NCI-H1417 treated with DMSO at 0.1 percent for 48 hours (cell line): Measurements from ENCODE around the gene METTL1.

Source experiments
- DNase-seq: peaks from one replicate; lab custom pipeline; 2025; lab: John Stamatoyannopoulos, UW

The METTL1 gene

GRCh38 chr12:57753756-57754337 lies 18.1 kb downstream of the METTL1 start:
- DNase-seq: no peak

DNA sequence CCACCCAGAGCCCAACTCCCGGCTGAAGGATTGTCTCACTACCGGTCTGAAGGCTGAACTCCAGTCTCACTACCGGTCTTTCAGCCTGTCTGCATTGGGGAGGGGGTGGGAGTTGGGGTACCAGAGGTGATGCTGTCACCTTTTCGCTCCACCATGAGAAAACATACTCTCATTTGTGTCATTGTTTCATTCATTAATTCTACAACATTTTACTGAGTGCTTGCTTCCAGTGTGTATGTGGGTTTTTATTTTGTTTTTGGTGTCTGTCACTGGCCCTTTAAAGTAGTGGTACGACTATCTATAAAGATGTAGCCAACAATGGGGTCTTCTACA lies 19.3 kb downstream of the METTL1 start:
- no peak for DNase-seq

DNA sequence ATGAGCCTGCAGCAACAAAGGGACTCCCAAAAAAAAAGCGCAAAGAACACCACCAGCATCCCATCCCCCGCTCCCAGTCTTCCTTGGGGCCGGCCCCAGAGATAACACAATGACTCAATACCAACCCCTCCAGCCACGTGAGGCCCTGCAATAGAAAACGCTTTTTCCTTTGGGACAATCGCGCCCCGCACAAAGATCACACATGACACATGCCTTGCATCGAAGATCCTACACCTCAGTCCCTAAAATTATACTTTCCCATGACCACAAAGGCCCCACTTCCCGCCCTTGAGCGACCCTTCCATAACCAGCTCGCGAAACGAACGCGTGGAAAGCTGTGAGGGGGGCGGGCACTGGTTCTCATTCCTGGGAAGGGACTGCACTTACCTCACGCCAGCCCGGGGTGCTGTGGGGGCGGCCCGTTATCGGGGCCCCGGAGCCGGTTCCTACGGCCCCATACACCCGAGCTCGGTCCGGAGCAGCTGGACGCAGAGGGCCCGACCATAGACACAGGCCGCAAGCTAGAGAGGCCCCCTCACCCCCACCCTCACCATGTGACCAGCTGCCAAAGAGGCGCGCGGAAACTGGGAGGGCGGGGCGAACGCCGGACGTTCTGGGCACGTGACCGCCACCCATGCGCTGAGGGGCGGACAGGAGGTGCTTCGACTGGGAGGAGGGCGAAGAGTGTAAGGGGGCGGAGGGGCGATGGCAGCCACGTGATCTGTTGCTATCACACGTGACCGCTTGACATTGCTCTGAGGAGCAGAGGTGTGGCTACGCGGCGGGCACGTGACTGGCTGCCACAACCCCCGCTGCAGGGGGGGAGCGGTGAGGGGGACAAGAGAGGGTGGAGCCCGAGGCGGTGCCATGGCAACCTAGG lies 19.9 kb downstream of the METTL1 start, which contains the start of gene CDK4:
Gene CDK4, minus strand, starts transcription at position 523 of the 880 bp plus-strand sequence. CDS start 593 bp downstream, outside the sequence.
- peak; percentile 98 for DNase-seq

- no peak for DNase-seq
These were observed 20.5 kb downstream of the METTL1 start for GRCh38 chr12:57751432-57751787.

DNA sequence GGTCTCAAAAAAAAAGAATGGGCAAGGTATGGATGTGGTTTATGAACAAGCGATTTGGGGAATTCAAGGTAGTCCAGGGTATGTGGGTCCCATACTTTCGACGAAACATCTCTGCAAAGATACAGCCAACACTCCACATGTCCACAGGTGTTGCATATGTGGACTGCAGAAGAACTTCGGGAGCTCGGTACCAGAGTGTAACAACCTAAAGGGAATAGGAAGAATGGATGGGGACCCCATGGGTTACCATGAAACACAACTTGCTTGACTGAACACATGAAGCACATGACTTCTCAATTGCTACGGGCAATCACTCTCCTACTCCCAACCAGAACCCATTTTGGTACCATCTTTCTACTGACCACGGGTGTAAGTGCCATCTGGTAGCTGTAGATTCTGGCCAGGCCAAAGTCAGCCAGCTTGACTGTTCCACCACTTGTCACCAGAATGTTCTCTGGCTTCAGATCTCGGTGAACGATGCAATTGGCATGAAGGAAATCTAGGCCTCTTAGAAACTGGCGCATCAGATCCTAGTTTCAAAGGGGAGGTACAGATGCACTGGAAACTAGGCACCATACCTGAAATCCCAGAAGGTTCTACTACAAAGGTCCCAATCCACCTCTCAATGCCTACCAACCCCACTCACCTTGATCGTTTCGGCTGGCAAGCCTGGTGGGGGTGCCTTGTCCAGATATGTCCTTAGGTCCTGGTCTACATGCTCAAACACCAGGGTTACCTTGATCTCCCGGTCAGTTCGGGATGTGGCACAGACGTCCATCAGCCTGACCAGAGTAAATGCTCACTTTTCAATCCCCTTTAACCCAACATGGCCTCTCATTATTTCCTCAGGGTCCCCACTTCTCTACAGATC lies 21.1 kb downstream of the METTL1 start:
- no peak for DNase-seq

GRCh38 chr12:57749061-57749460 lies 22.8 kb downstream of the METTL1 start:
- DNase-seq: no peak

DNA sequence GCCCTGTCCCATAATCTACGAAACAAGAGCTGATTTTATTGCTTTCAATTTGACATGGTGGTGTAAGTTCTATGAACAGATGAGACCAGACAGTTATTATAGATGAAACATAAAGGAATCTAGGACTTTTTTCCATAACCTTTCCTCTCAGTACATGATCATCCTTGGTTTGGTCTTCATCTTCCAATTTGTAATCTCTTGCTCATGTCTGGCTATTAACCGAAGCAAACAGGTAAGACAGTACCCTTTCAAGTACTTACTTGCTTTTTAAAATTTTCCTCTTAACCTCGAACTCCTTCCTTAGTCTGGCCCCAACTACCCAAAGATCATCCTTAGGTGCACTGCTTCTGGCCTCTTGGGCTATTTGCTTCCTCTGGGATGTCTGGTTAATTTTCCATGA lies 25.9 kb downstream of the METTL1 start:
- no peak for DNase-seq

GRCh38 chr12:57745485-57745881 lies 26.4 kb downstream of the METTL1 start:
- no peak for DNase-seq

DNA sequence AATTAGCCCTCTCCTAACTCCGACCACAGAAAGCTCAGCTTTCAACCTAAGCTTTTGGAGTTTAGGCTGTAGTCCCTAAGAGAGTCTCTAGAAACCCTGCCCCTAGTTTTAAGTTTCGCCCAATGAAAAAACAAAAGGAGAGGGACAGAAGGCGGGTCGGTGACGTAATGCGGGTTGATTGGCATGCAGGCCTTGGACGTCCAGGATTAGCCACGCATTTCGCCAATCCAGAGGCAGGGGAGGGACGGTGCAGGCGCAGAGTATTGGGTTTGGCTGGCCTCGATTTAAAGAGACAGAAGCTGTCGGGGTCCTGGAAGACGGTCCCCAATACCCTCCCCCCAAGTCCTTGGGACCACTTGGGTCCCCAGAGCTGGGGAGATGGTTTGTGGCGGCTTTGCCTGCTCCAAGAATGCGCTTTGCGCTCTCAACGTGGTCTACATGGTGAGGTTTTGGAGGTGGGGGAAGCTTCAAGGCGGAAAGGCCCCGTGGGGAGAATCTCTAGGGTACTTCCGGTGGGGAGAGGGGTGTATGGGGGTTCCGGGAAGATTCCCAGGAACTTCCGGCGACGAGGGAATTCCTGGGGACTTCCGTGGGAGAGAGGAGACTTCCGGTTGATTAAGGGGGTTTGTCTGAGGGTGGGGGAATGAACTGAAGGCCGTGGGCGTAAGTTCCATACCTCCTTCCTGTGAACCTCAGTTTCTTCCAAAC lies 27.0 kb downstream of the METTL1 start, which contains the start of gene TSPAN31:
Gene TSPAN31, plus strand, starts transcription at position 263 of the 708 bp plus-strand sequence. Its CDS starts 116 bp downstream, at position 379.
- DNase-seq: peak; percentile 95

DNA sequence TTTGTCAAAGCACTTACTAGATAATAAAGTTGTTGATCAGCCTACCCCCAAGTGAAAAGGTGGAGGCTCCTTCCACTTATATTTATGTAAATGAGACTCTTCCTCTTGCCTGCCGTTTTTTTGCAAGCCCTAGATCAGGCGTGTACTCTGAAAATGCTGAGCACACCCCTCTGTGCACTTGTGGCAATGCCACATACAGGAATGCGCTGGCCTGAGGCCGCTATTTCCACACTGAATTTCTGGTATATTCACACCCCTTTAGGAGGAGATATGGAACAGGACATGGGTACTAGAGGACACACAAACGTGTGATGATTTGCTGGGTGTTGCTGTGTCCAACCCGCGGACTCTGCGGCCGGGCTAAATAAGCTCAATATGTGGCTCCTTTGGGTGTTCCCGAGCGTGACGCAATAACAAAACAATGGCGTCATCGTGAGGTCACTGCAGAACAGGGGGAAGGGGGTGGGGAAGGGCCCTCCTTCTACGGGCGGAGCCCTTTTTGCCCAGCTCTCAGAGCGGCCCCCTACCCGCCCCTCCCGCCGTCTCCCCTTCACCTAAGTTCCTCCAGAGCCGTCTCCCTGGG lies 27.6 kb downstream of the METTL1 start:
- no peak for DNase-seq

GRCh38 chr12:57743769-57744168 lies 28.1 kb downstream of the METTL1 start:
- DNase-seq: no peak

- no peak for DNase-seq
These were observed 29.8 kb downstream of the METTL1 start for GRCh38 chr12:57741844-57742738.

- no peak for DNase-seq
These were observed 30.5 kb downstream of the METTL1 start for GRCh38 chr12:57741413-57741789.

DNA sequence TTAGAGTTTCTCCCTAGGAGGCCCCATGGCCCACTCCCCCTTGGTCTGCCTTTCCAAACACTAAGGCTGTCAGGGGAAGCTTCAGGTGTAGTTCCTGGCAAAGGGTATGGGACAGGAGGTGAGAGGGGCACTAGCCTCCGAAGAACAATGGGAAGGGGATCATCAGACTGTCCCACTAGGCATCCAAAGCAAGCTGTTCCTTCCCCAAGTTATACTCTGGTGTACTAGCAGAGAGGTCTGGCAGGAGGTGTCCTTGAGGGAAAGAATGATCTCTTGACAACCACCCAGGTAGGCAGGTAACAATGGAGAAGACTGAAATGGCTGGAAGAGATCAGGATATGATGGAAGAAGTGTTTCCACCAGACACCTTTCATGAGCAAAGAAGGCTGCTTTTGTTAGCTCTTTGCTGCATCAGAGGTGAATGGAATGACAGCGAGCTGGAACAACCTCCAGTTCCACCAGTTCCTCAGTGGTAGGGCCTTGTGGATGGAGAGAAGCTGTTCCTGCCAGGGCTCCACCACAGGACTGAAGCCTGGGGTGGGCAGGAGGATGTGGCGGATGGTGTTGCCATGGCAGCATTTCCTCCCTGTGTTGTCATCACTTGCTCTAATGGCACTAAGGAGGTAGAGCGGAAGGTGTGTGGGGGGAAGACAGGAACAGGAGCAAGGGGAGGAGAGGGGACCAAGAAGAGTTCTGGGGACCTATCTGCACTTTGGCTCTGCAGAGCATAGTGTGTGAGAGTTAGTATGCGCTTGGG lies 31.1 kb downstream of the METTL1 start:
- DNase-seq: no peak

DNA sequence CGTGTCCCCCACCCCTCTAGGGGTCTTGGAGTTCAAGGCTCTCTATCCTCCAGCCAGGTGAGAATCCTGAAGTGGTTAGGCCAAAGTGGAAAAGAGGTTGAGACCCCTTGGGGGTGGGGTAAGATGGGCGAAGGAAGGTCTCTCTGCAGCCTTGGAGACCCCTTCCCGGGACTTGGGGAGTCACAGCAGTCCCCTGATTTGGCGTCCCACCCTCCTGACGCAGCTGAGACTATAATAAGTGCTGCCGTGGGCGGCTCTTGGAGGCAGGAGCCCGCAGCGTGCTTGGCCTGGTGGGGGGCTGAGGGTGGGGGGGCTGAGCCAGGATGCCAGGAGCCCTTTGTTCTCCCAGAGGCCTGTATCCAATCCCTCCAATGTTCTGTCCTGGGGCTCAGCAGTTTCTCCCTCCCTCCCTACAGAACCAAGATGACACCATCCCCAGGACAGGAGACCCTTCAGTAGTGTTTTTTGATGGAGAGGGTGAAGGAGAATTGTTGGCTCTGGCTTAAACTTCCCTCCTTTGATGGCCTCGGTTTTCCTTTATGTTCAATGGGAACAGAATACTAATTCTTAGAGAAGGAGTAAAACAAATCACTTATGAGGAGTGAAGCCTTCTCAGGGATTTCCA lies 31.9 kb downstream of the METTL1 start:
- no peak for DNase-seq

DNA sequence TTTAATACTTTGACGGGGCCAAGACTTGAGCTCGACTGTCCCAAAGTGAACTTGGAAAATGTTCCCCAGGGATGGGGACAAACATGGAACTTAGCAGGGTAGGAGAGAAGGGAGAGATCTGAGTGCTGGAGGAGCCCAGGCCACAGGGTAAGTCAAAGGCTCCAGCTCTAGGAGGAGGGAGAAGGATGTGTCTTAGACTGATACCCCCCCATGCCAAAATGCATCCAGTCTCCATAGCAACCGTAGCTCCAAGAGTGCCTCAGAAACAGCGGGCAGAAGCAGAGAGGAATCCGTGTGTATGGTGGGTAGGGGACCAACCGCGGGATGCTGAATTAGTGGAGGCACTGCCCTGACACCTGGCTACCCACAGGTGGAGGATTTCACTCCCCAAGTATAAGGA lies 32.5 kb downstream of the METTL1 start:
- DNase-seq: no peak

DNA sequence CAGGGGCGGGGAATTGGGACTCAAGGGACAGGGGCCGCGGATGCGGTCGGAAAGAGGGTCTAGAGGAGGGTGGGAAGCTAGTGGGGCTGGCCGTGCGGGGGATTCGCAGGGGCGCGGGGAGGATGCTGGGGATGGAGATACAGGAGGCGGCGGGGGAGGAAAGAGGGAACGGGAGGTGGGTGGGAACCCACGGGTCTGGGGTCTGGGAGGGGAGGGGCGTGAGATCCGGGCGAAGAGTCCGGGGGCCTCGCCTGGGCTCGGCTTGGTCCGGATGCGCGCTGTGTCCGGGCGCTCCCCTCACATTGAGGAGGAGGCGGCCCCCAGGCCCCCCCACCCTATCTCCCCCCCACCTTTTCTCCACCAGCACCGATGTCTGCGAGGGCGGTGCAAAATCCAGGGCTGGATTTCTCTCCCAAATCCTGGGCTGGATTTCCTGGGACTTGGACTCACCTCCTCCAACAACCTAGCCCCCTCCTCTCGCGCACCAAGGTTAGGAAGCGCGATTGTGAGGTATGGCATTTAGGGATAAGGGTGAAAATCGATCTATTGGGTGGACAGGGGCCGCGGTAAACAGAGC lies 33.2 kb downstream of the METTL1 start, which contains the start of gene AGAP2:
Gene AGAP2, minus strand, starts transcription at position 82 of the 577 bp plus-strand sequence. CDS start 496 bp downstream, outside the sequence.
- DNase-seq: no peak
